OCI-LY7 (cell line): ENCODE data around the gene GSG1. TPM values are rescaled to one million over a fixed set of nuclear protein-coding genes. Genes with fewer than 3 reads are reported as not detected.
A peak's percentile ranks its signal among the peaks of the same experiment; 100 is the strongest.

ENCODE experiments used
- BruUV-seq: library from RNA; stranded (reverse); fragments of 400-500 nt; replicated peaks from 2 replicates; lab custom pipeline; 2021; lab: Mats Ljungman, UMichigan
- CTCF ChIA-PET: fragments of 300-600 bp; sonication (Branson Sonifier 250); formaldehyde crosslinking; loops from one replicate; lab custom pipeline; 2022; ENCODE audit warnings: antibody characterized with exemption; ENCODE audit not compliant: unreplicated experiment; lab: Charles Lee
- POLR2A ChIA-PET: fragments of 300-600 bp; sonication (Branson Sonifier 250); formaldehyde crosslinking; loops from one replicate; lab custom pipeline; 2022; ENCODE audit warnings: antibody characterized with exemption; lab: Charles Lee
- DNase-seq: peaks from one replicate; pipeline ENCODE4 v3.0.0-alpha.2; 2015; ENCODE audit warnings: low spot score
- H2AFZ ChIP-seq: fragments of 200-600 bp; sonication (generic), shearing (Covaris generic); 2 replicates; pipeline ENCODE4 v1.6.1; 2014; ENCODE audit warnings: mild to moderate bottlenecking, antibody characterized with exemption, low read length, moderate library complexity
- H3K27ac ChIP-seq: fragments of 200-600 bp; sonication (generic); 2 replicates; pipeline ENCODE4 v1.5.1; 2014; ENCODE audit warnings: mixed run types, low read depth, mild to moderate bottlenecking, moderate library complexity, low read length, inconsistent platforms; ENCODE audit not compliant: poor library complexity, severe bottlenecking
- H3K36me3 ChIP-seq: fragments of 200-600 bp; sonication (generic); 2 replicates; pipeline ENCODE4 v1.6.1; 2014; ENCODE audit warnings: mild to moderate bottlenecking, antibody characterized with exemption, low read length, moderate library complexity, mixed read lengths; ENCODE audit not compliant: insufficient read depth
- H3K4me1 ChIP-seq: fragments of 200-600 bp; sonication (generic); 2 replicates; pipeline ENCODE4 v1.5.1; 2014; ENCODE audit warnings: mild to moderate bottlenecking, low read length; ENCODE audit not compliant: insufficient read depth, poor library complexity, severe bottlenecking
- H3K4me2 ChIP-seq: fragments of 200-600 bp; sonication (generic); 2 replicates; pipeline ENCODE4 v1.6.1; 2014; ENCODE audit warnings: mild to moderate bottlenecking, low read length
- H3K4me3 ChIP-seq: fragments of 200-600 bp; sonication (generic); 2 replicates; pipeline ENCODE4 v1.5.1; 2014; ENCODE audit warnings: mild to moderate bottlenecking, low read depth, low read length; ENCODE audit not compliant: poor library complexity, severe bottlenecking
- H3K79me2 ChIP-seq: fragments of 200-600 bp; sonication (generic); 2 replicates; pipeline ENCODE4 v1.6.1; 2016; ENCODE audit warnings: low read depth, mild to moderate bottlenecking, low read length, moderate library complexity, mixed read lengths; ENCODE audit not compliant: insufficient read depth
- H3K9me2 ChIP-seq: fragments of 200-600 bp; sonication (generic); 2 replicates; pipeline ENCODE4 v1.6.1; 2016; ENCODE audit warnings: mild to moderate bottlenecking, low read length, mixed read lengths; ENCODE audit not compliant: insufficient read depth
- H3K9me3 ChIP-seq: fragments of 200-600 bp; sonication (generic); 2 replicates; pipeline ENCODE4 v1.6.1; 2014; ENCODE audit warnings: mild to moderate bottlenecking, mixed run types, low read length, mixed read lengths
- H4K20me1 ChIP-seq: fragments of 200-600 bp; sonication (generic); 2 replicates; pipeline ENCODE4 v1.6.1; 2014; ENCODE audit warnings: mild to moderate bottlenecking, antibody characterized with exemption, low read length, moderate library complexity, mixed read lengths; ENCODE audit not compliant: insufficient read depth
- EZH2phosphoT487 ChIP-seq: fragments of 200-600 bp; sonication (generic); IDR thresholded peaks from 2 replicates; pipeline ENCODE4 v1.6.1; 2018; ENCODE audit warnings: low read depth, borderline replicate concordance, mild to moderate bottlenecking, mixed run types, antibody characterized with exemption, low read length, moderate library complexity, mixed read lengths
- intact Hi-C: fragments of 100-400 bp; cut with micrococcal nuclease; formaldehyde crosslinking; loops from one replicate; pipeline ENCODE4 v1.10.0; 2022; ENCODE audit not compliant: unreplicated experiment
- total RNA-seq, 2 experiments: library from RNA; depleted of rRNA in 1 of 2; stranded (reverse); fragments of >200 nt in 1 of 2; shearing (Covaris generic) in 1 of 2; gene quantifications; 2 replicates each; pipeline ENCODE4 v1.2.3, GENCODE V29; 2014 to 2022
- TF ChIP-seq, protein P1 (sequence below): fragments of 200-600 bp; sonication (generic); conservative IDR thresholded peaks from 2 replicates; pipeline ENCODE4 v1.5.1; 2014; ENCODE audit warnings: mild to moderate bottlenecking, antibody characterized with exemption, low read length, moderate library complexity, mixed read lengths

The GSG1 gene
- total RNA-seq, 2 experiments from 2014 or later, result not detected

DNA sequence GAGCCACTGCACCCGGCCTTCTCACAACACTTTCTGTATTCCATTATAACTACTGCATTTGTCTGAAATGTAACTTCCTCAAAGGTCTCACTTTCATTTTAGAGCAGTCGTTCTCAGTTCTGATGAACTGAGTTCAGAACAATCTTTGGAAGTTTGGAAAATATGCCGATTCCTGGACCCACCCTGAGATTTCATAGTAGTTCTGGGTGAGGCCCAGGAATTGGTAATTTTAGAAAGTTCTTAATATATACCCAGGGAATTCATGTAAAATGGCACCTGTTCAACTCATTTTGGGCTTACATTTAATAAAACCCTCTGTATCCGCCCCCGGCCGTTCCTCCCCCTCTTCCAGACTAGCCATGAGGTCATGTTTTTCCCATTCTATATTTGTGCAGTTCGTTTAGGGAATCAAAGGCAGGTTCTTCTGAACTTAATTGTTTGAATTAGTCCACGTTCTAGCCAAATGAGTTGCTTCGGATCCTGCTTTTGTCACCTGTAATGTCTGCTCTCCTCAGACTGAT lies 5.9 kb downstream of the GSG1 start:
- Histone ChIP-seq H3K36me3 (no peaks in the 10 kb centered on the region), H4K20me1 (no peaks in the 10 kb centered on the region), H3K27ac (no peak overlapping the region), H3K9me3 (no peaks in the 10 kb centered on the region), H3K4me3 (no peak overlapping the region), H3K4me2 (peak overlapping the region; percentile 13; the same call in 1 of the 2 replicates), H3K9me2 (no peaks in the 10 kb centered on the region), H2AFZ (no peak overlapping the region), H3K79me2 (no peaks in the 10 kb centered on the region), H3K4me1 (peaks cover 33% of the 10 kb centered on the region)
- TF ChIP-seq EZH2phosphoT487, result no peak
- TF ChIP-seq, protein P1, sequence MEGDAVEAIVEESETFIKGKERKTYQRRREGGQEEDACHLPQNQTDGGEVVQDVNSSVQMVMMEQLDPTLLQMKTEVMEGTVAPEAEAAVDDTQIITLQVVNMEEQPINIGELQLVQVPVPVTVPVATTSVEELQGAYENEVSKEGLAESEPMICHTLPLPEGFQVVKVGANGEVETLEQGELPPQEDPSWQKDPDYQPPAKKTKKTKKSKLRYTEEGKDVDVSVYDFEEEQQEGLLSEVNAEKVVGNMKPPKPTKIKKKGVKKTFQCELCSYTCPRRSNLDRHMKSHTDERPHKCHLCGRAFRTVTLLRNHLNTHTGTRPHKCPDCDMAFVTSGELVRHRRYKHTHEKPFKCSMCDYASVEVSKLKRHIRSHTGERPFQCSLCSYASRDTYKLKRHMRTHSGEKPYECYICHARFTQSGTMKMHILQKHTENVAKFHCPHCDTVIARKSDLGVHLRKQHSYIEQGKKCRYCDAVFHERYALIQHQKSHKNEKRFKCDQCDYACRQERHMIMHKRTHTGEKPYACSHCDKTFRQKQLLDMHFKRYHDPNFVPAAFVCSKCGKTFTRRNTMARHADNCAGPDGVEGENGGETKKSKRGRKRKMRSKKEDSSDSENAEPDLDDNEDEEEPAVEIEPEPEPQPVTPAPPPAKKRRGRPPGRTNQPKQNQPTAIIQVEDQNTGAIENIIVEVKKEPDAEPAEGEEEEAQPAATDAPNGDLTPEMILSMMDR, result no peak
- CTCF ChIA-PET, result no interaction called here
- intact Hi-C loops, result no loop called here
- no peak for DNase-seq
- POLR2A ChIA-PET, result no interaction called here
- BruUV-seq, result no TSS peak

DNA sequence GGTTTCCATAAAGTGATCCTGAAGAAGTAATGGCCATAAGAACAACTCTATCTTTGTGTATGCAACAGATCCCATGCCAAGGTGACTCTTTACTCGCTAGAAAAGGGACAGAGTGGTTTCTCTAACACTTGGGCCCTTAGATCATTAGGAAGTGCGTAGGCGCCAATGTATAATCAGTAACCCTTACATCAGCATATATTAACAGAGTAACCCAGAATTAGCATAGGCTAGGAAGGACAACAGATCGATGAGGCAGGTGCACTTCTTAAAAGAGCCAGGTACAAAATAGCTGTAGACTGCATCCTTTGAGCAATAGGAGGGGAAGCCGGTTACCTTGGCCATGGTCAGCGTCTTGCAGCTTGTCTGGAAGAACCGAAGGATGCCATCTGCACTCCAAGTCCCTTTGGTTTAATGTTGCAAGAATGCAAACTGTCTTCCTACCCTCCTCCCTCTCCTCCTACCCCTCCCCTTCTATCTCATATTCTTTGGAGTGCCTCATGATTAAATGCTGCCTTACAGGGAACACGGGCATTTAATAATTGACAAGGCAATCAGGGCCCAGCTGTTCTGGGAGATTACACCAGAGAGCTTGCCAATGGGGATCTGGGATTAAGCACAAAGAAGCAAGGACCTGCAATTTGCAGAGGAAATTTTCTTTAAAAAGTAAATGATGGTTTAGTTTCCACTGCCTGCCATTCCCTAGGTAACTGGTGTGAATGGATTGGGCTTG lies 8.0 kb downstream of the GSG1 start:
- BruUV-seq, result no TSS peak
- Histone ChIP-seq H3K9me2 (no peaks in the 10 kb centered on the region), H3K4me1 (peaks cover 21% of the 10 kb centered on the region), H2AFZ (no peak overlapping the region), H3K79me2 (no peaks in the 10 kb centered on the region), H3K9me3 (no peaks in the 10 kb centered on the region), H3K4me3 (no peak overlapping the region), H3K4me2 (no peak overlapping the region), H3K27ac (no peak overlapping the region), H3K36me3 (no peaks in the 10 kb centered on the region), H4K20me1 (no peaks in the 10 kb centered on the region)
- intact Hi-C loops, result no loop called here
- ChIA-PET CTCF (no interaction called here), POLR2A (no interaction called here)
- no peak for DNase-seq
- TF ChIP-seq, protein P1, result no peak
- no peak for TF ChIP-seq EZH2phosphoT487

DNA sequence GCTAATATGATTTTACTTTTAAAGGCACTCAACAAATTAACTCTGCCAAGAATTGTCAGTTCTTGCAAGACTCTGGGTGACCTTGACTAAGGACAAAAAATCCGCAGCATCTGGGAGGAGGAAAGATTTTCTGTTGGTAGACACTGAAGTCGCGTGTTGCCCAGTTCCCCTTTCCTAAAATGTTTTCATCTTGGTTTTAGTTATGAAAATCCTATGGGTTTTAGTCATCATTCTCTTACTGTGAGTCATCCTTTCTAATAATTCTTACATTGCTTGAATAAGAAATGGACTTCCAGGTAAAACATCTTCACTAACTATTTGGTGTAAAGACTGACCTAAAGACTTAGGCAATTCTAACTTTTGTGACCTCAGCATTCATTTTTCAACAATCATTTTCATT lies 9.1 kb downstream of the GSG1 start:
- BruUV-seq, result no TSS peak
- CTCF ChIA-PET, result no interaction called here
- no peaks in the 10 kb centered on the region for H3K9me3 ChIP-seq
- no peak overlapping the region for H2AFZ ChIP-seq
- peaks cover 15% of the 10 kb centered on the region for H3K4me1 ChIP-seq
- H3K4me2 ChIP-seq, result no peak overlapping the region
- TF ChIP-seq, protein P1, result no peak
- TF ChIP-seq EZH2phosphoT487, result no peak
- H3K9me2 ChIP-seq, result no peaks in the 10 kb centered on the region
- no peak overlapping the region for H3K27ac ChIP-seq
- POLR2A ChIA-PET, result no interaction called here
- intact Hi-C loops, result no loop called here
- DNase-seq, result no peak
- H3K79me2 ChIP-seq, result no peaks in the 10 kb centered on the region
- no peak overlapping the region for H3K4me3 ChIP-seq
- H3K36me3 ChIP-seq, result no peaks in the 10 kb centered on the region
- H4K20me1 ChIP-seq, result no peaks in the 10 kb centered on the region
